Lower leg skin (tissue), 3 donors: ENCODE results near the gene GPATCH4.

Experiments used
- POLR2A ChIP-seq, 2 donors: fragments of 450-650 bp; IDR thresholded peaks; one replicate each; pipeline ENCODE4 v1.6.1; 2016 to 2017; ENCODE audit warnings: antibody characterized with exemption in 2 of 2, mild to moderate bottlenecking in 1 of 2, moderate library complexity in 1 of 2
- TF ChIP-seq, protein P1 (sequence below), 3 donors: fragments of 450-650 bp; IDR thresholded peaks; one replicate each; pipeline ENCODE4 v1.5.1; 2016; ENCODE audit warnings: antibody characterized with exemption in 3 of 3, mild to moderate bottlenecking in 3 of 3, moderate library complexity in 2 of 3

DNA sequence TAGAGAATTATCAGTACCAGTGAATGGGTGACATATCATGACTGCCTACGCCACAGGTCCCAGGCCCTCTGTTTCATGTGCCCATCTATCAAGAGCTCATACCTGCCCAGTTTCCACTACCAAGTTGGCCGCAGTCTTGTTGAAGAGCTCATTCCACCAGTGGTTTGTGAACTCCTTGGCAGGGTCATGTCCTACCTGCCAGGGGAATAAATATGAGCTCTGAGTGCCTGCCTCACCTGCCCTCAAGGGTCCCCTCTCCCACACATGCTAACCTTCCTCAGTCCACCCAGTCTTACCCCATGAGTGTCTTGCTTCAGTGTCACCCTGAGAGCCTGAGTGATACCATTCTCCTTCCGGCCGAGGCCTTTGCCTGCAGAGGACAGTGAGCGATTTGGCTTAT lies 3.2 kb downstream of the GPATCH4 start:
- TF ChIP-seq, protein P1, sequence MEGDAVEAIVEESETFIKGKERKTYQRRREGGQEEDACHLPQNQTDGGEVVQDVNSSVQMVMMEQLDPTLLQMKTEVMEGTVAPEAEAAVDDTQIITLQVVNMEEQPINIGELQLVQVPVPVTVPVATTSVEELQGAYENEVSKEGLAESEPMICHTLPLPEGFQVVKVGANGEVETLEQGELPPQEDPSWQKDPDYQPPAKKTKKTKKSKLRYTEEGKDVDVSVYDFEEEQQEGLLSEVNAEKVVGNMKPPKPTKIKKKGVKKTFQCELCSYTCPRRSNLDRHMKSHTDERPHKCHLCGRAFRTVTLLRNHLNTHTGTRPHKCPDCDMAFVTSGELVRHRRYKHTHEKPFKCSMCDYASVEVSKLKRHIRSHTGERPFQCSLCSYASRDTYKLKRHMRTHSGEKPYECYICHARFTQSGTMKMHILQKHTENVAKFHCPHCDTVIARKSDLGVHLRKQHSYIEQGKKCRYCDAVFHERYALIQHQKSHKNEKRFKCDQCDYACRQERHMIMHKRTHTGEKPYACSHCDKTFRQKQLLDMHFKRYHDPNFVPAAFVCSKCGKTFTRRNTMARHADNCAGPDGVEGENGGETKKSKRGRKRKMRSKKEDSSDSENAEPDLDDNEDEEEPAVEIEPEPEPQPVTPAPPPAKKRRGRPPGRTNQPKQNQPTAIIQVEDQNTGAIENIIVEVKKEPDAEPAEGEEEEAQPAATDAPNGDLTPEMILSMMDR (IDR thresholded peaks at IDR 0.05): no peak
- no peak for TF ChIP-seq POLR2A (IDR thresholded peaks at IDR 0.05)
